Calu3 (cell line): ENCODE data around the gene SLC7A5. TPM values are rescaled to one million over a fixed set of nuclear protein-coding genes. Genes with fewer than 3 reads are reported as not detected.
"Not testable (repeated sequence)": the region's sequence is repeated elsewhere in the genome, so short reads cannot be mapped to it uniquely, and the experiment has no call there.

Source experiments
- BruUV-seq: library from RNA; stranded (reverse); fragments of 400-500 nt; replicated peaks from 2 replicates; lab custom pipeline; 2021; lab: Mats Ljungman, UMichigan
- CTCF ChIA-PET: fragments of 300-600 bp; sonication (Branson Sonifier 250); formaldehyde crosslinking; loops from one replicate; lab custom pipeline; 2022; ENCODE audit warnings: antibody characterized with exemption; lab: Charles Lee
- DNase-seq: peaks from one replicate; pipeline ENCODE4 v3.0.0; 2022
- H3K27ac Mint-ChIP-seq: one replicate; pipeline ENCODE4 v1.8.0; 2022; ENCODE audit warnings: mixed read lengths; ENCODE audit not compliant: unreplicated experiment
- H3K27me3 Mint-ChIP-seq: one replicate; pipeline ENCODE4 v1.8.0; 2022; ENCODE audit warnings: mixed read lengths; ENCODE audit not compliant: unreplicated experiment
- H3K36me3 Mint-ChIP-seq: one replicate; pipeline ENCODE4 v1.8.0; 2022; ENCODE audit warnings: mild to moderate bottlenecking, moderate library complexity, mixed read lengths; ENCODE audit not compliant: insufficient read depth, unreplicated experiment
- H3K4me1 Mint-ChIP-seq: one replicate; pipeline ENCODE4 v1.8.0; 2022; ENCODE audit warnings: mild to moderate bottlenecking, low read depth, mixed read lengths; ENCODE audit not compliant: unreplicated experiment
- H3K4me3 Mint-ChIP-seq: one replicate; pipeline ENCODE4 v1.8.0; 2022; ENCODE audit warnings: mild to moderate bottlenecking, low read depth, moderate library complexity, mixed read lengths; ENCODE audit not compliant: unreplicated experiment
- H3K9me3 Mint-ChIP-seq: one replicate; pipeline ENCODE4 v1.8.0; 2022; ENCODE audit warnings: low read depth, mixed read lengths; ENCODE audit not compliant: unreplicated experiment
- intact Hi-C: fragments of 100-400 bp; cut with micrococcal nuclease; formaldehyde crosslinking; loops from one replicate; pipeline ENCODE4 v1.10.0; 2022; ENCODE audit not compliant: unreplicated experiment
- total RNA-seq: library from RNA; stranded (reverse); gene quantifications from 2 replicates; pipeline ENCODE4 v1.2.3, GENCODE V29; 2022
- TF ChIP-seq, protein P1 (sequence below): fragments of 200-600 bp; IDR thresholded peaks from one replicate; pipeline ENCODE4 v1.8.0; 2022; ENCODE audit warnings: antibody characterized with exemption; ENCODE audit not compliant: unreplicated experiment

The SLC7A5 gene
- total RNA-seq, 1 experiment from 2014 or later, result 501 TPM

DNA sequence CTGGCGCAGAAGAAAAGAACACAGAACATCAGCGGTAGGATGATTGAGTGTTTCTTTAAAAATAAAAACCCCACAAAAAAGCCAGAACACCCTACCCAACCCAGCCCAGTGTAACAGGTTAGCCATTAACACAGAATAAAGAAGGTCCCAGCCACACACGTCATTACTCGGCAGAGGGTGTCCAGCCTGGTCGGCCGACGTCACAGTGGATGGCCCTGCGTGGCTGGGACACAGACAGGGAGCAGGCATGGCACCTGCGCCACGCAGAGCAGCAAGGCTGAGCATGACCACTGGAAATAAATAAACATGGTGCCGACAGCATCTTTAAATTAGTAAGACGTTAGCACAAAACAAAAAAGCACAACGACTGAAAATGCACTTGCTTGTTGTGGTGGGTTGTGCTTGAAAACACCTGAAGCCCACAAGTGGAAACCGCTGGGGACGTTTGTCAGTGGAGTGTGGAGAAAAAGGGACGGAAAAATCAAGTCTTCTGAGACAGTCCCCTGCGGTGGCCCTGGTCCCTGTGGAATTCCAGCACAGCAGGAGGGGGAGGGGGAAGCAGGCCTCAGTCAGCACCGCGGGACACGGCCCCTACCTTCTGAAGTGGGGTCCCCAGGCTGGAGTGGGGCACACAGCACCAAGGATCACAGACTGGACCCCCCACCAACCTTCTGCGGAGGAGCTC lies 39.2 kb downstream of the SLC7A5 start:
- TF ChIP-seq, protein P1, sequence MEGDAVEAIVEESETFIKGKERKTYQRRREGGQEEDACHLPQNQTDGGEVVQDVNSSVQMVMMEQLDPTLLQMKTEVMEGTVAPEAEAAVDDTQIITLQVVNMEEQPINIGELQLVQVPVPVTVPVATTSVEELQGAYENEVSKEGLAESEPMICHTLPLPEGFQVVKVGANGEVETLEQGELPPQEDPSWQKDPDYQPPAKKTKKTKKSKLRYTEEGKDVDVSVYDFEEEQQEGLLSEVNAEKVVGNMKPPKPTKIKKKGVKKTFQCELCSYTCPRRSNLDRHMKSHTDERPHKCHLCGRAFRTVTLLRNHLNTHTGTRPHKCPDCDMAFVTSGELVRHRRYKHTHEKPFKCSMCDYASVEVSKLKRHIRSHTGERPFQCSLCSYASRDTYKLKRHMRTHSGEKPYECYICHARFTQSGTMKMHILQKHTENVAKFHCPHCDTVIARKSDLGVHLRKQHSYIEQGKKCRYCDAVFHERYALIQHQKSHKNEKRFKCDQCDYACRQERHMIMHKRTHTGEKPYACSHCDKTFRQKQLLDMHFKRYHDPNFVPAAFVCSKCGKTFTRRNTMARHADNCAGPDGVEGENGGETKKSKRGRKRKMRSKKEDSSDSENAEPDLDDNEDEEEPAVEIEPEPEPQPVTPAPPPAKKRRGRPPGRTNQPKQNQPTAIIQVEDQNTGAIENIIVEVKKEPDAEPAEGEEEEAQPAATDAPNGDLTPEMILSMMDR, result no peak
- H3K36me3 Mint-ChIP-seq, result peaks cover 96% of the 10 kb centered on the region
- peaks cover 8% of the 10 kb centered on the region for H3K4me1 Mint-ChIP-seq
- peak overlapping the region; percentile 79 for H3K27ac Mint-ChIP-seq
- CTCF ChIA-PET, result no interaction called here
- intact Hi-C loops, result no loop called here
- BruUV-seq, result TSS peak; percentile 37
- peaks cover 6% of the 10 kb centered on the region for H3K27me3 Mint-ChIP-seq
- H3K4me3 Mint-ChIP-seq, result no peak overlapping the region
- no peaks in the 10 kb centered on the region for H3K9me3 Mint-ChIP-seq
- DNase-seq, result no peak

DNA sequence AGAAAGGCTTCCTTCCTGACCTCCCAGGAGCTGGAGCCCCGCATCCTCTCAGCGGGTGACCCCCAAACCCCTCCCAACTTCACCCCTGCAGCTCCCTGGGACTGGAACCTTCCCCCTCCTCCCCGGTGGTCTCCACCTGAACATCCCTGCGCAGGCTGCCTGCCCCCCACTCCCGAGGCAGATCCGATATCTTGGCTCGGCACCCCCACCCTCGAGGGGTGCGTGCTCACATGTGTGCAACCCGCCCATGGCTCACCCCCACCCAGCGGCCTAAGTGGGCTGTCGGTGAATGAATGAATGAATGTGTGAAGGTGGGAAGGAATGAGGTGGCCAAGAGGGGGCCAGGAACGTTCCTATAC lies 39.7 kb downstream of the SLC7A5 start:
- BruUV-seq, result no TSS peak
- Mint-ChIP-seq H3K27me3 (peaks cover 11% of the 10 kb centered on the region), H3K36me3 (peaks cover 91% of the 10 kb centered on the region), H3K9me3 (no peaks in the 10 kb centered on the region), H3K4me1 (peaks cover 8% of the 10 kb centered on the region), H3K4me3 (no peak overlapping the region), H3K27ac (peak overlapping the region; percentile 79)
- intact Hi-C loops, result no loop called here
- TF ChIP-seq, protein P1, result no peak
- DNase-seq, result no peak
- CTCF ChIA-PET, result no interaction called here

DNA sequence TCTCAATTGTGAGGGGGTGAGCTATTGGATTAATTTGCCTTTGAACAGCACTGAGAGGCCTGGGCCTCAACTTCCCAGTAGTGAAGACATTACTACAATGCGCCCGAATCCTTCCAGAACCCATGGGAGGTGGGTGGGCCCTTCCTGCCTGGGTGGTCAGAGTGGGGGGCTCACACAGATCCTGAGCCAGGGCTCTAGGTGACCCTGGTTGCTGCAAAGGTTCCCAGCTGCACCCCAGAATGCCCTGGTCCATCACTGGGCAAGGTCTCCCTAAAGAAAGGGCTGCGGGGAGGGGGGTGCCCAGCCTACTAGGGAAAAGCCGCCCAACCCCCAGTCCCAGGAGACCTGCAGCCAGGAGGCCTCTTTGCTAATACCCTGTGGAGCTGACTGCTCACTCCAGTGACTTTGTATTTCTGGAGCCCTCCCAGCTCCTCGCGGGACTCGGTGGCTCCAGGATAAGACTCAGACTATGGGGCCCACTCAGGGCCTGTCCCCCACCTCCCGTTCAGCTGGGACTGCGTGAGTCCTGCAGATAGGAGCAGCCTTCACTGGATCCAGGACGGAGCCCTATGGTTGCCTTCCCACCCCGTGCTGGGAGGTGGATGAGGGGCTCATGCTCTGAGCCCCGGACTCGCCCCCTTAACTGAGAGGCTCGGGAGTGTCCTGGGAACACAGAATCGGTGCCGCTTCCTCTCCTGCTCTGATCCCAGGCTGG lies 40.2 kb downstream of the SLC7A5 start:
- Mint-ChIP-seq H3K4me1 (peaks cover 8% of the 10 kb centered on the region), H3K36me3 (peaks cover 90% of the 10 kb centered on the region), H3K27ac (peak overlapping the region; percentile 79), H3K4me3 (no peak overlapping the region), H3K9me3 (no peaks in the 10 kb centered on the region), H3K27me3 (peaks cover 16% of the 10 kb centered on the region)
- no TSS peak for BruUV-seq
- DNase-seq, result no peak
- intact Hi-C loops, result no loop called here
- TF ChIP-seq, protein P1, result no peak
- CTCF ChIA-PET, result interaction anchor here (0.5 kb wide), 1 partner anchor 1756 kb away, joined by 7 read pairs; no protein-coding TSS in a partner anchor

DNA sequence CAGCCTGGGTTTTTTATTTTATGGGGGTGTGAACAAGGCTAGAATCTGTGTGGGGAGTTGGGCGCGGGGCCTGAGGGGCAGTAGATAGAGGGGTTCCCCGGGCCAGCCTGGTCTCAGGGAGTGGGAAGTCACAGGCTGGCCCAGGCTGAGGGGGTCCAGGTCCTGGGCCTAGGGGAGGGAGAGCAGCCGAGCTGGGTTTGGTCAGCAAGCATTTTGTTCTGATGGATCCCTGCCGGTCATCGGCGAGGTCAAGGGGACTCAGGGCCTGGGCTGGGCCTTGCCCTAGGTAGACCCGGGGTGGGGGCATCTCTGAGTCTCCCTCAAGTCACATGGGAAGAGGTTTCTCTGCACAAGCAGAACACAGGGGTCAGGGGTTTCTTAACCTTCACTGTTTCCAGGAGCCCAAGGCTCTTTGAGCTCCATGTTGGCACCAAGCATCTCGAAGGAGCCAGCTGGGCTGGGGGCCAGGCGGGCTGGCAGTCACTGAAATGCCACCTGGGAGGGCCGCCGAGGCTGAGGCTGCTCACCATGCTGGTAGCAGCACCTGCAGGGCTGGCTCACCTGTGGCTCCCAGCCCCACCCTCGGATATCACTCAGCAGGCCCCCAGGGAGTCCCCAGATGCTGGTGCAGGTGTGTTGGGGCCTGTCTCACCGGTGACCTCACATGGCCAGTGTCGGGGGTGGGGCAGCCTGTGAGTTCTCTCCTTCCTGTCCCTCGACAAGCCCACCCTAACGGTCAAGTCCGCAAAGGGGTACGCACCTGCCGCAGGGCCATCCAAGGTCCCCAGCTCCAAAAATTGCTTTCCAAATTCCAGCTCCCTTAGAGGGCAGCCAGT lies 41.0 kb downstream of the SLC7A5 start:
- no peak for DNase-seq
- TF ChIP-seq, protein P1, result no peak
- H3K4me1 Mint-ChIP-seq, result peaks cover 8% of the 10 kb centered on the region
- H3K27ac Mint-ChIP-seq, result peak overlapping the region; percentile 79
- H3K9me3 Mint-ChIP-seq, result no peaks in the 10 kb centered on the region
- CTCF ChIA-PET, result interaction anchor here (0.5 to 1.0 kb wide), 2 partner anchors 19 to 1755 kb away, joined by 4 to 7 read pairs; no protein-coding TSS in a partner anchor
- intact Hi-C loops, result no loop called here
- H3K4me3 Mint-ChIP-seq, result no peak overlapping the region
- H3K27me3 Mint-ChIP-seq, result peaks cover 21% of the 10 kb centered on the region
- peaks cover 90% of the 10 kb centered on the region for H3K36me3 Mint-ChIP-seq
- BruUV-seq, result no TSS peak

DNA sequence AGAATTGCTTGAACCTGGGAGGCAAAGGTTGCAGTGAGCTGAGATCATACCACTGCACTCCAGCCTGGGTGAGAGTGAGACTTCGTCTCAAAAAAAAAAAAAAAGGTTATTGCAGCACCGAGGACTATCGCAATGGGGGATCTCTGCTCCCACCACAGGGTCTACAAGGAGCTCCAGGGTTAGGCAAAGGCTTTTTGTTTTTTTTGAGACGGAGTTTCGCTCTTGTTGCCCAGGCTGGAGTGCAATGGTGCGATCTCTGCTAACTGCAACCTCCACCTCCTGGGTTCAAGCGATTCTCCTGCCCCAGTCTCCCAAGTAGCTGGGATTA lies 41.8 kb downstream of the SLC7A5 start:
- H3K4me1 Mint-ChIP-seq, H3K9me3 Mint-ChIP-seq, DNase-seq, intact Hi-C loops, H3K4me3 Mint-ChIP-seq, BruUV-seq: not testable (repeated sequence)
- Mint-ChIP-seq H3K36me3 (peaks cover 90% of the 10 kb centered on the region), H3K27me3 (peaks cover 21% of the 10 kb centered on the region), H3K27ac (peak overlapping the region; percentile 86)
- CTCF ChIA-PET, result interaction anchor here (0.8 to 1.0 kb wide), 2 partner anchors 19 to 47 kb away, joined by 4 to 5 read pairs; no protein-coding TSS in a partner anchor
